Measurements from ENCODE around the gene EPS8L3. TPM values are rescaled to one million over a fixed set of nuclear protein-coding genes. Genes with fewer than 3 reads are reported as not detected.
"Not testable (repeated sequence)": the region's sequence is repeated elsewhere in the genome, so short reads cannot be mapped to it uniquely, and the experiment has no call there.

EPS8L3 gene
- total RNA-seq, 4 donors from 2014 or later, result 1.4 TPM; not detected in 3

- TF ChIP-seq CTCF (IDR thresholded peaks at IDR 0.05 in 4 of 5, conservative IDR thresholded peaks at IDR 0.05 in 1 of 5) (no peak), POLR2A (IDR thresholded peaks at IDR 0.05) (no peak)
- intact Hi-C loops (cut with DNase I; ENCODE audit: low total_unique reads), result no loop called here
- H3K4me1 ChIP-seq, result no peaks in the 10 kb centered on the region
- DNase-seq (no peak), ATAC-seq (no peak)
- H3K9me3 ChIP-seq, result no peaks in the 10 kb centered on the region
- no peaks in the 10 kb centered on the region for H3K36me3 ChIP-seq
- H3K4me3 ChIP-seq, result no peak overlapping the region
- no peak overlapping the region for H3K27ac ChIP-seq
- in situ Hi-C loops (cut with MboI; ENCODE audit: low sequenced_read_pairs in 4 of 4), result no loop called here
- H3K27me3 ChIP-seq, result no peaks in the 10 kb centered on the region
These were observed 3.0 kb downstream of the EPS8L3 start for GRCh38 chr1:109760581-109761226.

- Histone ChIP-seq H3K9me3 (no peaks in the 10 kb centered on the region), H3K36me3 (no peaks in the 10 kb centered on the region), H3K27me3 (no peaks in the 10 kb centered on the region), H3K4me3 (no peak overlapping the region), H3K27ac (no peak overlapping the region), H3K4me1 (no peaks in the 10 kb centered on the region)
- ATAC-seq (no peak), DNase-seq (no peak)
- no peak for TF ChIP-seq CTCF (IDR thresholded peaks at IDR 0.05 in 4 of 5, conservative IDR thresholded peaks at IDR 0.05 in 1 of 5)
- TF ChIP-seq POLR2A (IDR thresholded peaks at IDR 0.05), result no peak
- intact Hi-C loops (cut with DNase I; ENCODE audit: low total_unique reads), result no loop called here
- in situ Hi-C loops (cut with MboI; ENCODE audit: low sequenced_read_pairs in 4 of 4), result no loop called here
These were observed 4.0 kb downstream of the EPS8L3 start for GRCh38 chr1:109759513-109760334.

GRCh38 chr1:109757936-109758786, 5.6 kb downstream of the EPS8L3 start:
- in situ Hi-C loops (cut with MboI; ENCODE audit: low sequenced_read_pairs in 4 of 4), result no loop called here
- Histone ChIP-seq H3K36me3 (no peaks in the 10 kb centered on the region), H3K27me3 (no peaks in the 10 kb centered on the region), H3K27ac (no peak overlapping the region), H3K4me1 (no peaks in the 10 kb centered on the region), H3K9me3 (no peaks in the 10 kb centered on the region), H3K4me3 (no peak overlapping the region)
- ATAC-seq (no peak), DNase-seq (no peak)
- intact Hi-C loops (cut with DNase I; ENCODE audit: low total_unique reads), result no loop called here
- TF ChIP-seq CTCF (IDR thresholded peaks at IDR 0.05 in 4 of 5, conservative IDR thresholded peaks at IDR 0.05 in 1 of 5), result no peak
- TF ChIP-seq POLR2A (IDR thresholded peaks at IDR 0.05), result no peak

GRCh38 chr1:109756848-109757521, 6.7 kb downstream of the EPS8L3 start:
- Histone ChIP-seq H3K9me3 (no peaks in the 10 kb centered on the region), H3K4me1 (no peaks in the 10 kb centered on the region), H3K27ac (no peak overlapping the region), H3K27me3 (no peaks in the 10 kb centered on the region), H3K4me3 (no peak overlapping the region), H3K36me3 (no peaks in the 10 kb centered on the region)
- ATAC-seq (no peak), DNase-seq (no peak)
- TF ChIP-seq POLR2A (IDR thresholded peaks at IDR 0.05) (no peak), CTCF (IDR thresholded peaks at IDR 0.05 in 4 of 5, conservative IDR thresholded peaks at IDR 0.05 in 1 of 5) (no peak)
- in situ Hi-C loops (cut with MboI; ENCODE audit: low sequenced_read_pairs in 4 of 4), result no loop called here
- intact Hi-C loops (cut with DNase I; ENCODE audit: low total_unique reads), result no loop called here

GRCh38 chr1:109756325-109756724, 7.4 kb downstream of the EPS8L3 start:
- ATAC-seq; H3K4me1 ChIP-seq; H3K27me3 ChIP-seq; H3K36me3 ChIP-seq; in situ Hi-C loops (cut with MboI; ENCODE audit: low sequenced_read_pairs in 4 of 4); DNase-seq; H3K27ac ChIP-seq; intact Hi-C loops (cut with DNase I; ENCODE audit: low total_unique reads); H3K9me3 ChIP-seq; H3K4me3 ChIP-seq: not testable (repeated sequence)
